ENCODE results near the gene SNAPIN.

The SNAPIN gene

GRCh38 chr1:153649137-153649862, 9.2 kb upstream of the SNAPIN start:
- Histone ChIP-seq H3K18ac (ENCODE audit: low read length) (no peak overlapping the region), H3K27me3 (ENCODE audit: insufficient read depth, low read length) (no peaks in the 10 kb centered on the region), H3K36me3 (ENCODE audit: control insufficient read depth in 1 of 2, insufficient read depth in 2 of 2, low read length in 2 of 2) (peaks cover 7 to 18% of the 10 kb centered on the region in 2 experiments), H3K9ac (ENCODE audit: low read length) (no peak overlapping the region), H3K23ac (ENCODE audit: low read length) (no peak overlapping the region), H3K27ac (ENCODE audit: low read depth, low read length) (no peak overlapping the region), H3K79me1 (ENCODE audit: low read length) (no peaks in the 10 kb centered on the region), H4K91ac (ENCODE audit: low read depth, low read length) (no peak overlapping the region), H4K12ac (ENCODE audit: low read depth, low read length) (no peak overlapping the region), H3K4me1 (ENCODE audit: control insufficient read depth in 1 of 2, insufficient read depth in 2 of 2, low read length in 2 of 2) (peaks cover 0 to 4% of the 10 kb centered on the region in 2 experiments), H3K4ac (ENCODE audit: low read depth, low read length) (no peak overlapping the region), H3K4me2 (ENCODE audit: low read length) (no peak overlapping the region), H3K79me2 (ENCODE audit: control insufficient read depth, insufficient read depth, low read length, poor library complexity) (no peaks in the 10 kb centered on the region), H2AFZ (ENCODE audit: insufficient read depth, low read length, poor library complexity) (no peak overlapping the region), H2BK12ac (ENCODE audit: low read length) (no peak overlapping the region), H4K8ac (ENCODE audit: low read depth, low read length) (no peak overlapping the region), H2AK5ac (ENCODE audit: low read length) (no peak overlapping the region), H3K9me3 (ENCODE audit: insufficient read depth, low read depth, low read length) (peaks cover 1% of the 10 kb centered on the region), H3K14ac (ENCODE audit: low read length) (no peak overlapping the region), H2BK5ac (ENCODE audit: low read depth, low read length, poor library complexity) (no peak overlapping the region), H2BK120ac (ENCODE audit: insufficient read depth, low read length, poor library complexity) (no peak overlapping the region), H3K4me3 (ENCODE audit: low read depth, low read length) (no peak overlapping the region)
- WGBS (ENCODE audit: extremely low coverage, insufficient coverage, insufficient read length): no CpG with 5 or more reads among the region's 3 CpGs
- DNase-seq: no peak

GRCh38 chr1:153649863-153650235, 8.7 kb upstream of the SNAPIN start:
- no peaks in the 10 kb centered on the region for H3K79me1 ChIP-seq (ENCODE audit: low read length)
- H3K4me3 ChIP-seq (ENCODE audit: low read depth, low read length): no peak overlapping the region
- no peaks in the 10 kb centered on the region for H3K79me2 ChIP-seq (ENCODE audit: control insufficient read depth, insufficient read depth, low read length, poor library complexity)
- no peak overlapping the region for H4K12ac ChIP-seq (ENCODE audit: low read depth, low read length)
- H3K4me1 ChIP-seq (ENCODE audit: control insufficient read depth in 1 of 2, insufficient read depth in 2 of 2, low read length in 2 of 2): peaks cover 0 to 4% of the 10 kb centered on the region in 2 experiments
- no CpG with 5 or more reads among the region's 2 CpGs for WGBS (ENCODE audit: extremely low coverage, insufficient coverage, insufficient read length)
- H2BK120ac ChIP-seq (ENCODE audit: insufficient read depth, low read length, poor library complexity): no peak overlapping the region
- no peak overlapping the region for H4K8ac ChIP-seq (ENCODE audit: low read depth, low read length)
- no peak overlapping the region for H3K4me2 ChIP-seq (ENCODE audit: low read length)
- DNase-seq: no peak
- H3K27me3 ChIP-seq (ENCODE audit: insufficient read depth, low read length): no peaks in the 10 kb centered on the region
- H3K14ac ChIP-seq (ENCODE audit: low read length): no peak overlapping the region
- H4K91ac ChIP-seq (ENCODE audit: low read depth, low read length): no peak overlapping the region
- peaks cover 1% of the 10 kb centered on the region for H3K9me3 ChIP-seq (ENCODE audit: insufficient read depth, low read depth, low read length)
- no peak overlapping the region for H3K23ac ChIP-seq (ENCODE audit: low read length)
- no peak overlapping the region for H3K4ac ChIP-seq (ENCODE audit: low read depth, low read length)
- H2BK5ac ChIP-seq (ENCODE audit: low read depth, low read length, poor library complexity): no peak overlapping the region
- no peak overlapping the region for H2AFZ ChIP-seq (ENCODE audit: insufficient read depth, low read length, poor library complexity)
- H3K18ac ChIP-seq (ENCODE audit: low read length): no peak overlapping the region
- H3K27ac ChIP-seq (ENCODE audit: low read depth, low read length): no peak overlapping the region
- H3K9ac ChIP-seq (ENCODE audit: low read length): no peak overlapping the region
- peaks cover 7 to 16% of the 10 kb centered on the region in 2 experiments for H3K36me3 ChIP-seq (ENCODE audit: control insufficient read depth in 1 of 2, insufficient read depth in 2 of 2, low read length in 2 of 2)
- no peak overlapping the region for H2AK5ac ChIP-seq (ENCODE audit: low read length)
- no peak overlapping the region for H2BK12ac ChIP-seq (ENCODE audit: low read length)

GRCh38 chr1:153651771-153652170, 6.7 kb upstream of the SNAPIN start:
- Histone ChIP-seq H4K8ac (ENCODE audit: low read depth, low read length) (no peak overlapping the region), H3K23ac (ENCODE audit: low read length) (no peak overlapping the region), H3K36me3 (ENCODE audit: control insufficient read depth in 1 of 2, insufficient read depth in 2 of 2, low read length in 2 of 2) (no peaks in the 10 kb centered on the region), H2BK120ac (ENCODE audit: insufficient read depth, low read length, poor library complexity) (no peak overlapping the region), H3K4me3 (ENCODE audit: low read depth, low read length) (no peak overlapping the region), H3K4me1 (ENCODE audit: control insufficient read depth in 1 of 2, insufficient read depth in 2 of 2, low read length in 2 of 2) (peaks cover 0 to 4% of the 10 kb centered on the region in 2 experiments), H3K4ac (ENCODE audit: low read depth, low read length) (no peak overlapping the region), H3K9ac (ENCODE audit: low read length) (no peak overlapping the region), H4K12ac (ENCODE audit: low read depth, low read length) (no peak overlapping the region), H3K79me1 (ENCODE audit: low read length) (no peaks in the 10 kb centered on the region), H2AFZ (ENCODE audit: insufficient read depth, low read length, poor library complexity) (no peak overlapping the region), H3K9me3 (ENCODE audit: insufficient read depth, low read depth, low read length) (peaks cover 1% of the 10 kb centered on the region), H2BK5ac (ENCODE audit: low read depth, low read length, poor library complexity) (no peak overlapping the region), H4K91ac (ENCODE audit: low read depth, low read length) (no peak overlapping the region), H2AK5ac (ENCODE audit: low read length) (no peak overlapping the region), H3K18ac (ENCODE audit: low read length) (no peak overlapping the region), H3K27ac (ENCODE audit: low read depth, low read length) (no peak overlapping the region), H3K27me3 (ENCODE audit: insufficient read depth, low read length) (no peaks in the 10 kb centered on the region), H3K4me2 (ENCODE audit: low read length) (no peak overlapping the region), H2BK12ac (ENCODE audit: low read length) (no peak overlapping the region), H3K79me2 (ENCODE audit: control insufficient read depth, insufficient read depth, low read length, poor library complexity) (no peaks in the 10 kb centered on the region), H3K14ac (ENCODE audit: low read length) (no peak overlapping the region)
- DNase-seq: no peak
- no CpG with 5 or more reads among the region's 1 CpG for WGBS (ENCODE audit: extremely low coverage, insufficient coverage, insufficient read length)

GRCh38 chr1:153652805-153653500, 5.5 kb upstream of the SNAPIN start:
- Histone ChIP-seq H3K14ac (ENCODE audit: low read length) (no peak overlapping the region), H2AK5ac (ENCODE audit: low read length) (no peak overlapping the region), H3K23ac (ENCODE audit: low read length) (no peak overlapping the region), H3K4ac (ENCODE audit: low read depth, low read length) (no peak overlapping the region), H3K4me3 (ENCODE audit: low read depth, low read length) (no peak overlapping the region), H3K79me2 (ENCODE audit: control insufficient read depth, insufficient read depth, low read length, poor library complexity) (no peaks in the 10 kb centered on the region), H4K8ac (ENCODE audit: low read depth, low read length) (no peak overlapping the region), H3K36me3 (ENCODE audit: control insufficient read depth in 1 of 2, insufficient read depth in 2 of 2, low read length in 2 of 2) (no peaks in the 10 kb centered on the region), H3K4me2 (ENCODE audit: low read length) (no peak overlapping the region), H2BK120ac (ENCODE audit: insufficient read depth, low read length, poor library complexity) (no peak overlapping the region), H3K18ac (ENCODE audit: low read length) (no peak overlapping the region), H3K9ac (ENCODE audit: low read length) (no peak overlapping the region), H3K79me1 (ENCODE audit: low read length) (no peaks in the 10 kb centered on the region), H3K9me3 (ENCODE audit: insufficient read depth, low read depth, low read length) (peaks cover 1% of the 10 kb centered on the region), H2AFZ (ENCODE audit: insufficient read depth, low read length, poor library complexity) (no peak overlapping the region), H2BK12ac (ENCODE audit: low read length) (no peak overlapping the region), H3K4me1 (ENCODE audit: control insufficient read depth in 1 of 2, insufficient read depth in 2 of 2, low read length in 2 of 2) (peaks cover 0 to 3% of the 10 kb centered on the region in 2 experiments), H4K91ac (ENCODE audit: low read depth, low read length) (no peak overlapping the region), H3K27me3 (ENCODE audit: insufficient read depth, low read length) (no peaks in the 10 kb centered on the region), H2BK5ac (ENCODE audit: low read depth, low read length, poor library complexity) (no peak overlapping the region), H3K27ac (ENCODE audit: low read depth, low read length) (no peak overlapping the region), H4K12ac (ENCODE audit: low read depth, low read length) (no peak overlapping the region)
- peak; percentile 46 to 72 for DNase-seq
- WGBS (ENCODE audit: extremely low coverage, insufficient coverage, insufficient read length): no CpG with 5 or more reads among the region's 3 CpGs

All from trophoblast cell (in vitro differentiated cells and primary cell).